ENCODE data around the gene ZNF398.

The ZNF398 gene

GRCh38 chr7:149147752-149148653 is 750 bp downstream of the ZNF398 start (continued):
- TF ChIP-seq ZNF623 (tag by site-specific recombination; IDR thresholded peaks at IDR 0.05) (0 out of 2 replicates have a peak, but pooled peaks have one; percentile 2), ZXDB (tag by site-specific recombination; IDR thresholded peaks at IDR 0.05) (peak; percentile 67), ZSCAN16 (tag by site-specific recombination; IDR thresholded peaks at IDR 0.05) (no peak), ZNF670 (tag by site-specific recombination; IDR thresholded peaks at IDR 0.05; ENCODE audit: low read depth) (no peak), AEBP2 (tag by site-specific recombination; IDR thresholded peaks at IDR 0.05; ENCODE audit: borderline replicate concordance) (no peak), ZNF624 (tag by site-specific recombination; IDR thresholded peaks at IDR 0.05) (no peak; the same call in 1 of the 2 replicates), KLF10 (tag by site-specific recombination; IDR thresholded peaks at IDR 0.05) (no peak), PBX3 (CRISPR knock-in tag; IDR thresholded peaks at IDR 0.05) (peak; percentile 20), ZNF701 (tag by site-specific recombination; IDR thresholded peaks at IDR 0.05) (no peak), ZNF155 (tag by site-specific recombination; IDR thresholded peaks at IDR 0.05) (no peak), ZNF658 (tag by site-specific recombination; IDR thresholded peaks at IDR 0.05) (no peak), ZBTB49 (tag by site-specific recombination; IDR thresholded peaks at IDR 0.05; ENCODE audit: low read depth) (no peak), HOXD13 (CRISPR knock-in tag; IDR thresholded peaks at IDR 0.05; ENCODE audit: borderline replicate concordance) (no peak), BCL6B (tag by site-specific recombination; IDR thresholded peaks at IDR 0.05) (no peak), TCF7L2 (IDR thresholded peaks at IDR 0.05; ENCODE audit: borderline replicate concordance, low read depth, low read length) (no peak), ZNF600 (tag by site-specific recombination; IDR thresholded peaks at IDR 0.05) (peak; percentile 54; the same call in 1 of the 2 replicates), ZNF423 (tag by site-specific recombination; IDR thresholded peaks at IDR 0.05) (no peak), ZNF394 (tag by site-specific recombination; IDR thresholded peaks at IDR 0.05; ENCODE audit: borderline replicate concordance) (no peak; the same call in 1 of the 2 replicates), ZNF280C (tag by site-specific recombination; IDR thresholded peaks at IDR 0.05) (no peak), ZNF362 (tag by site-specific recombination; IDR thresholded peaks at IDR 0.05) (no peak), ZNF138 (tag by site-specific recombination; IDR thresholded peaks at IDR 0.05; ENCODE audit: borderline replicate concordance) (no peak), ZNF488 (tag by site-specific recombination; IDR thresholded peaks at IDR 0.05) (no peak), ZBTB11 (tag by site-specific recombination; conservative IDR thresholded peaks at IDR 0.05; ENCODE audit: low read depth) (no peak; the same call in 1 of the 2 replicates)

All from HEK293 (cell line).